Esophagus muscularis mucosa (tissue), 4 donors: Measurements from ENCODE around the gene DNMBP. TPM values are rescaled to one million over a fixed set of nuclear protein-coding genes. Genes with fewer than 3 reads are reported as not detected.
"Not testable (repeated sequence)": the region's sequence is repeated elsewhere in the genome, so short reads cannot be mapped to it uniquely, and the experiment has no call there.

Source experiments
- DNase-seq: peaks from one replicate; pipeline ENCODE4 v3.0.0-alpha.2; 2017; ENCODE audit errors: extremely low spot score
- H3K27ac ChIP-seq, 4 donors: fragments of 200-600 bp; sonication (generic); replicated peaks in 1 of 4; 1 replicate in 3 of 4; 2 replicates in 1 of 4; pipeline ENCODE4 v1.5.1; 2016 to 2019; ENCODE audit warnings: mild to moderate bottlenecking in 1 of 4
- H3K27me3 ChIP-seq, 4 donors: fragments of 200-600 bp; sonication (generic); one replicate each; pipeline versions ENCODE4 v1.5.1 to v1.6.0; 2016 to 2019
- H3K36me3 ChIP-seq, 4 donors: fragments of 200-600 bp; sonication (generic); one replicate each; pipeline ENCODE4 v1.5.1; 2016 to 2019
- H3K4me1 ChIP-seq, 4 donors: fragments of 200-600 bp; sonication (generic); one replicate each; pipeline ENCODE4 v1.5.1; 2016 to 2019
- H3K4me3 ChIP-seq, 4 donors: fragments of 200-600 bp; sonication (generic); 1 replicate in 2 of 4; 2 replicates in 2 of 4; pipeline ENCODE4 v1.5.1; 2016 to 2019; ENCODE audit warnings: mild to moderate bottlenecking in 4 of 4, moderate library complexity in 1 of 4
- H3K9me3 ChIP-seq, 4 donors: fragments of 200-600 bp; sonication (generic); 1 replicate in 3 of 4; 2 replicates in 1 of 4; pipeline ENCODE4 v1.5.1; 2016 to 2019
- EP300 ChIP-seq: sonication (generic); formaldehyde crosslinking; IDR thresholded peaks from one replicate; pipeline ENCODE4 v1.6.1; 2017; ENCODE audit warnings: antibody characterized with exemption
- POLR2A ChIP-seq: fragments of 450-650 bp; IDR thresholded peaks from one replicate; pipeline ENCODE4 v1.6.1; 2017; ENCODE audit warnings: antibody characterized with exemption, moderate library complexity, mild to moderate bottlenecking, low read depth
- POLR2AphosphoS5 ChIP-seq, 2 donors: sonication (generic); formaldehyde crosslinking; IDR thresholded peaks; one replicate each; pipeline ENCODE4 v1.6.1; 2017; ENCODE audit warnings: antibody characterized with exemption in 2 of 2
- WGBS: methylation state at CpG from one replicate; pipeline ENCODE4 v1.1.5; 2018; 5-methylcytosine and 5-hydroxymethylcytosine counted together
- intact Hi-C: fragments of 100-400 bp; cut with DNase I; formaldehyde crosslinking; loops from one replicate; pipeline ENCODE4 v1.15.1; 2023
- total RNA-seq, 4 donors: library from RNA; depleted of rRNA; stranded (reverse); fragments of >200 nt; gene quantifications; one replicate each; pipeline versions ENCODE4 v1.1.0 to v1.2.1, GENCODE V29; 2016
- TF ChIP-seq, protein P1 (sequence below), 3 experiments: fragments of 200-600 bp in 2 of 3; fragments of 450-650 bp in 1 of 3; sonication (generic) in 2 of 3; IDR thresholded peaks; one replicate each; pipeline ENCODE4 v1.5.1; 2017 to 2019; ENCODE audit warnings: antibody characterized with exemption in 3 of 3, mild to moderate bottlenecking in 2 of 3, moderate library complexity in 1 of 3

Gene DNMBP
- total RNA-seq, 4 donors from 2014 or later: 14.5 to 21.6 (median 17.4) TPM

DNA sequence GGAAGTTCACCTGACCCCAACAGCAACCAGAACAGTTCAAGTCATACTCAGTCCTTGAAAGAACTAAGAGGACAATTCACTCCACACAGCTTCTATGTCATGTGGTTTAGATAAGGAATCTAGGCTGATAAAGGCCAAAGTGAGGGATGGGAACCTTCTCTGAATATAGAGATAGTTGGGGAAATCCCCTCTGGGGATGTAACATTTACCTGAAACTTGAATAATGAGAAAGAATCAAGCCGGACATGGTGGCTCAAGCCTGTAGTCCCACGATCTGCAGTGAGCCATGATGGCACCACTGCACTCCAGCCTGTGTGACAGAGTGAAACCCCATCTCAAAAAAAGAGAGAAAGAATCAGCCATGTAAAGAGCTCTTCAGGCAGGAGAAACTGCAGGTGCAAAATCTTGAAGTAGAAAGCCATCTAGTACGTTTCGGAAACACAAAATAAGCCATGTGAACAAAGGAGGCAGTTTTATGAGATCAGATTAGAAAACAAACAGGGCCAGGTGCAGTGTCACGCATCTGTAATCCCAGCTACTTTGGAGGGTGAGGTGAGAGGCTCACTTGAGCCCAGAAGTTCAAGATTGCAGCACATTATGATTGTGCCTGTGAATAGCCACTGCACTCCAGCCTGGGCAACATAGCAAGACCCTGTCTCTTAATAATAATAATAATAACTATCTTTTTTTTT is 4.5 kb upstream of the DNMBP start:
- H3K27ac ChIP-seq: no peak overlapping the region
- DNase-seq: no peak
- intact Hi-C loops: loop anchor here (5.0 to 10.0 kb wide), 3 partner anchors 37 to 169 kb away; no protein-coding TSS in a partner anchor
- no peaks in the 10 kb centered on the region for H3K36me3 ChIP-seq
- TF ChIP-seq POLR2A: no peak
- TF ChIP-seq, protein P1, sequence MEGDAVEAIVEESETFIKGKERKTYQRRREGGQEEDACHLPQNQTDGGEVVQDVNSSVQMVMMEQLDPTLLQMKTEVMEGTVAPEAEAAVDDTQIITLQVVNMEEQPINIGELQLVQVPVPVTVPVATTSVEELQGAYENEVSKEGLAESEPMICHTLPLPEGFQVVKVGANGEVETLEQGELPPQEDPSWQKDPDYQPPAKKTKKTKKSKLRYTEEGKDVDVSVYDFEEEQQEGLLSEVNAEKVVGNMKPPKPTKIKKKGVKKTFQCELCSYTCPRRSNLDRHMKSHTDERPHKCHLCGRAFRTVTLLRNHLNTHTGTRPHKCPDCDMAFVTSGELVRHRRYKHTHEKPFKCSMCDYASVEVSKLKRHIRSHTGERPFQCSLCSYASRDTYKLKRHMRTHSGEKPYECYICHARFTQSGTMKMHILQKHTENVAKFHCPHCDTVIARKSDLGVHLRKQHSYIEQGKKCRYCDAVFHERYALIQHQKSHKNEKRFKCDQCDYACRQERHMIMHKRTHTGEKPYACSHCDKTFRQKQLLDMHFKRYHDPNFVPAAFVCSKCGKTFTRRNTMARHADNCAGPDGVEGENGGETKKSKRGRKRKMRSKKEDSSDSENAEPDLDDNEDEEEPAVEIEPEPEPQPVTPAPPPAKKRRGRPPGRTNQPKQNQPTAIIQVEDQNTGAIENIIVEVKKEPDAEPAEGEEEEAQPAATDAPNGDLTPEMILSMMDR (IDR thresholded peaks at IDR 0.05): no peak
- no peak for TF ChIP-seq POLR2AphosphoS5 (IDR thresholded peaks at IDR 0.05)
- TF ChIP-seq EP300: no peak
- no peaks in the 10 kb centered on the region for H3K27me3 ChIP-seq
- H3K4me3 ChIP-seq: no peak overlapping the region
- no peaks in the 10 kb centered on the region for H3K9me3 ChIP-seq
- WGBS: 94% methylated on average over 5 of the region's 5 CpGs
- H3K4me1 ChIP-seq: peaks cover 0 to 9% (median 8%) of the 10 kb centered on the region in 4 donors

DNA sequence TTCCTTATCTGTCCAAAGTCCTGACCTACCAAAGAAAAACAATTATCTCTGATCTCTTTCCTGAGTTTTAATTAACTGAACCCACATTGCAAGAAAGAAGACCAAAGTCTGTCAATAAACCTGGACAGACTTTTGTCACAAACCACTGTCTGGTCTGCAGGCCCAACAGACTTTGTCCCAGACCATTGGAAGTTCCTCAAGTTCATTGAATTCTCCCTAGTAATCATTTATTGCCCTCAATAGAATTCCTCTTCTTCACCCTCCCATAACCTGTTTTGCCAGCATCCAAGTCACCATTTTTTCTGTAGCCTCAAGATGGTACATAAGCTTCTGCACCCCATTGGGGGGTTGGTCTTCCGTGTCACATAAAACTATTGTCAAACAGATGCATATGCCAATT is 3.9 kb upstream of the DNMBP start:
- Histone ChIP-seq H3K4me3 (no peak overlapping the region), H3K4me1 (peaks cover 4 to 15% (median 13%) of the 10 kb centered on the region in 4 donors), H3K27ac (no peak overlapping the region), H3K27me3 (no peaks in the 10 kb centered on the region), H3K9me3 (no peaks in the 10 kb centered on the region), H3K36me3 (no peaks in the 10 kb centered on the region)
- TF ChIP-seq POLR2AphosphoS5 (IDR thresholded peaks at IDR 0.05) (no peak), EP300 (no peak), POLR2A (no peak)
- TF ChIP-seq, protein P1 (IDR thresholded peaks at IDR 0.05): no peak
- no peak for DNase-seq
- intact Hi-C loops: loop anchor here (5.0 to 10.0 kb wide), 3 partner anchors 36 to 169 kb away; no protein-coding TSS in a partner anchor
- 100% methylated on average over 1 of the region's 1 CpG for WGBS

DNA sequence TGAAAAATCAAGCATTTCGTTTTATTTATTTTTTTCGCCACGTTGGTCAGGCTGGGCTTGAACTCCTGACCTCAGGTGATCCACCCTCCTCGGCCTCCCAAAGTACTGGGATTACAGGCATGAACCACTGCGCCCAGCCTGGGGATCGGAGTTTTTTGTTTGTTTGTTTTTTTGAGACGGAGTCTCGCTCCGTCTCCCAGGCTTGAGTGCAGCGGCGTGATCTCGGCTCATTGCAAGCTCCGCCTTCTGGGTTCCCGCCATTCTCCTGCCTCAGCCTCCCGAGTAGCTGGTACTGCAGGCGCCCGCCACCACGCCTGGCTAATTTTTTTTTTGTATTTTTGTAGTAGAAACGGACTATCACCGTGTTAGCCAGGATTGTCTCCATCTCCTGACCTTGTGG is 2.2 kb upstream of the DNMBP start:
- not testable (repeated sequence) for H3K27me3 ChIP-seq, H3K36me3 ChIP-seq, DNase-seq, H3K27ac ChIP-seq, H3K4me3 ChIP-seq, H3K9me3 ChIP-seq
- WGBS: 90% methylated on average over 20 of the region's 20 CpGs
- intact Hi-C loops: loop anchor here (5.0 to 10.0 kb wide), 3 partner anchors 35 to 167 kb away; no protein-coding TSS in a partner anchor
- H3K4me1 ChIP-seq: peaks cover 21 to 32% (median 30%) of the 10 kb centered on the region in 4 donors

DNA sequence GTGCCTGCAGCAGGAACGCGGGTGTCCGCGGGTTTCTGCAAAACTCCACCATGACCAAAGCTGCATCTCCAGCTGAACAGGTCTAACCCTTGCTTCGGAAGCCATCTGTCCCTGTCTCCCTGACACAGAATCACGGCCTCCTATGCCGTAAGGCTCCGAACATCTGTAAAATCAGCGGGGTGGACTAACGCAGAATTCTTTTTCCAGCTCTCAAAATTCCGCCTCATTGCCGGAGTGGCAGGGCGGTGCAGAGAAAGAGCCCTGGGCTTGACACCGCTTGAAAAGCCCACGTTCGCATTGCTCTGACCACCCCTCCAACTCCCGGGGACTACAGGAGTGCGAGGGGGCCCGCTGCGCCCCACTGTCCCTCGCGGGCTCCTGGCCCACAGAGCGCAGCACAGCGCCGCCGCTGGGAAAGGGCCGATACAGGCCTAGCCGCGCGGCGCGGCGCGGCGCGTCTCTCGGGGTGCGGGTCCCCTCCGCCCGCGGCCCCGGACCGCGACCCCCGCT is 409 bp downstream of the DNMBP start:
- TF ChIP-seq, protein P1 (IDR thresholded peaks at IDR 0.05): peak; percentile 21 to 40 (median 25)
- TF ChIP-seq POLR2AphosphoS5 (IDR thresholded peaks at IDR 0.05): no peak
- WGBS: 6% methylated on average over 3 of the region's 45 CpGs
- H3K4me3 ChIP-seq: peak overlapping the region; percentile 62 to 91 (median 76)
- intact Hi-C loops: no loop called here
- DNase-seq: no peak
- H3K27ac ChIP-seq: peak overlapping the region; percentile 85 to 90 (median 90)
- no peaks in the 10 kb centered on the region for H3K36me3 ChIP-seq
- H3K9me3 ChIP-seq: no peaks in the 10 kb centered on the region
- peaks cover 43 to 57% (median 54%) of the 10 kb centered on the region in 4 donors for H3K4me1 ChIP-seq
- no peaks in the 10 kb centered on the region for H3K27me3 ChIP-seq

DNA sequence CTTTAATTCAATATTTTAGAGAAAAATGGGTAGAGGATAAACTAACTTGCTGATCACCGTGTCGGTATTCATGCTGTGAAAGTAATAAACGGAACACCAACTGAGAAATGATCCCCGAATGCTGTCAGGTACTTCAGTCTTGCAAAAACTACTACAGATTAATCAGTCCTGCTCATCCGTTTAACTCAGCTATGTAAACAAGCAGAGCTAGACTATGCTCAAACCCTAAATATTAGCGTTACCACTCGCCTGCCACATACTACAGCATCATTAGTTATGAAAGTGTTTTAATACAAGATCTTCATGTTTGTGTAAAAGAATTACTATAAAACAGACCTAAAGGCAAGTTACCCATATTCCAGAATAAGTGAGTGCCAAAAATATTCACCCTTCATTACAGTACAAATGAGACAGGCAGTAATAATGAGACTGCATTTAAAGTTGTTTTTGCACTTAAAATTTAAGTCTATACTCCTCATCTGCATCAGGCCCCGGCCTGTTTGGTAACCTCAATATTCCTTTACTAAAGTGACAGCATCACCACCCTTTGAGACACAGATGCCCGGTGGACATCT is 952 bp downstream of the DNMBP start:
- no peaks in the 10 kb centered on the region for H3K9me3 ChIP-seq
- H3K27me3 ChIP-seq: no peaks in the 10 kb centered on the region
- TF ChIP-seq EP300 (no peak), POLR2AphosphoS5 (IDR thresholded peaks at IDR 0.05) (no peak), POLR2A (no peak)
- TF ChIP-seq, protein P1 (IDR thresholded peaks at IDR 0.05): no peak
- peaks cover 43 to 63% (median 59%) of the 10 kb centered on the region in 4 donors for H3K4me1 ChIP-seq
- intact Hi-C loops: no loop called here
- H3K27ac ChIP-seq: peak overlapping the region; percentile 85 to 90 (median 90)
- H3K36me3 ChIP-seq: no peaks in the 10 kb centered on the region
- H3K4me3 ChIP-seq: peak overlapping the region; percentile 62 to 91 (median 76)
- DNase-seq: no peak
- 15% methylated on average over 9 of the region's 9 CpGs for WGBS
